Peyer's patch (tissue), 4 donors: ENCODE data around the gene SHROOM2.

Source experiments
- CTCF ChIP-seq, 6 experiments: fragments of 450-650 bp in 4 of 6; fragments of 200-600 bp in 2 of 6; sonication (generic) in 1 of 6; IDR thresholded peaks; one replicate each; pipeline ENCODE4 v1.5.1; 2017 to 2019; ENCODE audit warnings: antibody characterized with exemption in 6 of 6, mild to moderate bottlenecking in 3 of 6, moderate library complexity in 1 of 6
- POLR2A ChIP-seq, 2 donors: fragments of 450-650 bp; IDR thresholded peaks; one replicate each; pipeline ENCODE4 v1.5.1; 2017; ENCODE audit warnings: antibody characterized with exemption in 2 of 2, mild to moderate bottlenecking in 2 of 2, moderate library complexity in 2 of 2

GRCh38 chrX:9747644-9748043, 38.6 kb upstream of the SHROOM2 start:
- no peak for TF ChIP-seq POLR2A (IDR thresholded peaks at IDR 0.05)
- no peak for TF ChIP-seq CTCF (IDR thresholded peaks at IDR 0.05)
